Measurements from ENCODE around the gene FANK1.
A peak's percentile ranks its signal among the peaks of the same experiment; 100 is the strongest.

The FANK1 gene

GRCh38 chr10:125896088-125896934, at the start of gene FANK1:
FANK1 (plus strand) TSS chr10:125896564; CDS start chr10:125896643, 79 bp downstream.
- DNase-seq (ENCODE audit: low spot score): peak; percentile 69

- DNase-seq (ENCODE audit: low spot score): no peak
These were observed 49.5 kb upstream of the FANK1 start for GRCh38 chr10:125846894-125847293.

- no peak for DNase-seq (ENCODE audit: low spot score)
These were observed 48.0 kb upstream of the FANK1 start for GRCh38 chr10:125848371-125848770.

- no peak for DNase-seq (ENCODE audit: low spot score)
These were observed 47.5 kb upstream of the FANK1 start for GRCh38 chr10:125848857-125849256.

- DNase-seq (ENCODE audit: low spot score): no peak
These were observed 46.9 kb upstream of the FANK1 start for GRCh38 chr10:125849448-125849847.

- DNase-seq (ENCODE audit: low spot score): no peak
These were observed 45.3 kb upstream of the FANK1 start for GRCh38 chr10:125850766-125851731.

- DNase-seq (ENCODE audit: low spot score): no peak
These were observed 43.9 kb upstream of the FANK1 start for GRCh38 chr10:125852487-125852886.

- DNase-seq (ENCODE audit: low spot score): no peak
These were observed 39.1 kb upstream of the FANK1 start for GRCh38 chr10:125857185-125857760.

GRCh38 chr10:125859128-125859817, 37.1 kb upstream of the FANK1 start:
- DNase-seq (ENCODE audit: low spot score): no peak

- no peak for DNase-seq (ENCODE audit: low spot score)
These were observed 31.2 kb upstream of the FANK1 start for GRCh38 chr10:125865120-125865519.

GRCh38 chr10:125866421-125867029, 29.8 kb upstream of the FANK1 start:
- DNase-seq (ENCODE audit: low spot score): no peak

GRCh38 chr10:125868372-125868975, 27.9 kb upstream of the FANK1 start:
- peak; percentile 20 for DNase-seq (ENCODE audit: low spot score)

GRCh38 chr10:125871338-125871737, 25.0 kb upstream of the FANK1 start:
- no peak for DNase-seq (ENCODE audit: low spot score)

GRCh38 chr10:125878957-125879835, 17.2 kb upstream of the FANK1 start:
- no peak for DNase-seq (ENCODE audit: low spot score)

GRCh38 chr10:125880719-125881118, 15.6 kb upstream of the FANK1 start:
- no peak for DNase-seq (ENCODE audit: low spot score)

- no peak for DNase-seq (ENCODE audit: low spot score)
These were observed 15.2 kb upstream of the FANK1 start, which contains the start of gene DHX32 for GRCh38 chr10:125881192-125881591. DHX32 (minus strand) TSS chr10:125881292; CDS start chr10:125880824, 468 bp downstream.

GRCh38 chr10:125882596-125882995, 13.8 kb upstream of the FANK1 start:
- DNase-seq (ENCODE audit: low spot score): no peak

GRCh38 chr10:125883211-125883610, 13.2 kb upstream of the FANK1 start:
- DNase-seq (ENCODE audit: low spot score): no peak

- no peak for DNase-seq (ENCODE audit: low spot score)
These were observed 9.4 kb upstream of the FANK1 start for GRCh38 chr10:125886914-125887512.
